GM12878 (cell line): ENCODE data around the gene AIFM3. TPM values are rescaled to one million over a fixed set of nuclear protein-coding genes. Genes with fewer than 3 reads are reported as not detected.

Experiments used
- polyA plus RNA-seq, 11 experiments: library from polyadenylated mRNA; depleted of rRNA in 4 of 11; unstranded in 6 of 11; stranded (reverse) in 5 of 11; fragments of >200 nt; fragmentation: Nextera tagmentation in 4 of 11; fragmentation: Illumina TruSeq in 1 of 11; extraction: Ambion mirVana in 4 of 11; extraction: Trizol in 1 of 11; gene quantifications; 1 replicate in 1 of 11; 2 replicates in 10 of 11; pipeline versions ENCODE4 v1.2.1 to v1.2.3, GENCODE V29; 2011 to 2016; ENCODE audit warnings: inconsistent platforms in 2 of 11, missing spikeins in 2 of 11, low read depth in 1 of 11
- total RNA-seq, 4 experiments: library from RNA; depleted of rRNA in 3 of 4; stranded (reverse); fragments of >200 nt in 3 of 4; fragmentation: Illumina TruSeq in 1 of 4; extraction: Trizol in 1 of 4; gene quantifications; 2 replicates each; pipeline versions ENCODE4 v1.2.1 to v1.2.3, GENCODE V29; 2013 to 2021

AIFM3 gene
- total and polyA plus RNA-seq, 10 of the 15 experiments (the other 5 are each of a cell fraction or from before 2014, with no cell fraction given) = 0.06 to 0.34 (median 0.21) TPM; not detected in 6

Other genes with a start within 250 kb of the AIFM3 start
Only the 7 nearest of the 9 such genes appear.
- 12.3 and 14.6 TPM in 2 replicates for gene SNAP29, start 108.2 kb upstream of the AIFM3 start, total RNA-seq (2014; rRNA removed)
- gene SNAP29, start 108.2 kb upstream of the AIFM3 start, total RNA-seq (2014; rRNA removed; fragmentation: Illumina TruSeq; extraction: Trizol) = 13.8 and 14.6 TPM in 2 replicates
- 23.2 and 23.6 TPM in 2 replicates for gene SNAP29, start 108.2 kb upstream of the AIFM3 start, total RNA-seq (2021)
- 32.2 and 36.9 TPM in 2 replicates for gene SNAP29, start 108.2 kb upstream of the AIFM3 start, polyA plus RNA-seq (2011; rRNA removed)
- 45.7 and 75.2 TPM in 2 replicates for gene SNAP29, start 108.2 kb upstream of the AIFM3 start, polyA plus RNA-seq (2014; fragmentation: Illumina TruSeq; extraction: Trizol)
- gene SNAP29, start 108.2 kb upstream of the AIFM3 start, polyA plus RNA-seq (2014; fragmentation: Nextera tagmentation; extraction: Ambion mirVana) = 1 to 10 TPM; 4.7 to 8.2 TPM
- 32.7 and 33.6 TPM in 2 replicates for gene SNAP29, start 108.2 kb upstream of the AIFM3 start, polyA plus RNA-seq (2014; rRNA removed)
- gene SNAP29, start 108.2 kb upstream of the AIFM3 start, polyA plus RNA-seq (2016; fragmentation: Nextera tagmentation; extraction: Ambion mirVana) = 10 to 100 TPM; 38.0 to 42.0 TPM
- 30.8 and 36.6 TPM in 2 replicates for gene CRKL, start 49.8 kb upstream of the AIFM3 start, total RNA-seq (2014; rRNA removed)
- gene CRKL, start 49.8 kb upstream of the AIFM3 start, total RNA-seq (2014; rRNA removed; fragmentation: Illumina TruSeq; extraction: Trizol) = 25.8 and 25.9 TPM in 2 replicates
- 57.8 and 61.2 TPM in 2 replicates for gene CRKL, start 49.8 kb upstream of the AIFM3 start, total RNA-seq (2021)
- 32.4 and 39.3 TPM in 2 replicates for gene CRKL, start 49.8 kb upstream of the AIFM3 start, polyA plus RNA-seq (2011; rRNA removed)
- 36.7 and 37.5 TPM in 2 replicates for gene CRKL, start 49.8 kb upstream of the AIFM3 start, polyA plus RNA-seq (2014; fragmentation: Illumina TruSeq; extraction: Trizol)
- 10 to 100 TPM; 12.6 to 17.1 TPM for gene CRKL, start 49.8 kb upstream of the AIFM3 start, polyA plus RNA-seq (2014; fragmentation: Nextera tagmentation; extraction: Ambion mirVana)
- 29.9 and 33.4 TPM in 2 replicates for gene CRKL, start 49.8 kb upstream of the AIFM3 start, polyA plus RNA-seq (2014; rRNA removed)
- 10 to 100 TPM; 32.4 to 33.0 TPM for gene CRKL, start 49.8 kb upstream of the AIFM3 start, polyA plus RNA-seq (2016; fragmentation: Nextera tagmentation; extraction: Ambion mirVana)
- 31.8 and 35.2 TPM in 2 replicates for gene LZTR1, start 15.0 kb downstream of the AIFM3 start, total RNA-seq (2014; rRNA removed)
- gene LZTR1, start 15.0 kb downstream of the AIFM3 start, total RNA-seq (2014; rRNA removed; fragmentation: Illumina TruSeq; extraction: Trizol) = 13.9 and 14.5 TPM in 2 replicates
- gene LZTR1, start 15.0 kb downstream of the AIFM3 start, total RNA-seq (2021) = 42.8 and 50.3 TPM in 2 replicates
- 8.7 and 17.5 TPM in 2 replicates for gene LZTR1, start 15.0 kb downstream of the AIFM3 start, polyA plus RNA-seq (2011; rRNA removed)
- gene LZTR1, start 15.0 kb downstream of the AIFM3 start, polyA plus RNA-seq (2014; fragmentation: Illumina TruSeq; extraction: Trizol) = 16.6 and 25.1 TPM in 2 replicates
- 1 to 10 TPM in 1 of 2 experiments, under 1 TPM in 1; 0.82 to 1.1 TPM for gene LZTR1, start 15.0 kb downstream of the AIFM3 start, polyA plus RNA-seq (2014; fragmentation: Nextera tagmentation; extraction: Ambion mirVana)
- 44.0 and 50.1 TPM in 2 replicates for gene LZTR1, start 15.0 kb downstream of the AIFM3 start, polyA plus RNA-seq (2014; rRNA removed)
- 10 to 100 TPM; 15.0 to 21.2 TPM for gene LZTR1, start 15.0 kb downstream of the AIFM3 start, polyA plus RNA-seq (2016; fragmentation: Nextera tagmentation; extraction: Ambion mirVana)
- 52.2 and 52.9 TPM in 2 replicates for gene THAP7, start 34.9 kb downstream of the AIFM3 start, total RNA-seq (2014; rRNA removed)
- 10.5 and 13.6 TPM in 2 replicates for gene THAP7, start 34.9 kb downstream of the AIFM3 start, total RNA-seq (2014; rRNA removed; fragmentation: Illumina TruSeq; extraction: Trizol)
- gene THAP7, start 34.9 kb downstream of the AIFM3 start, total RNA-seq (2021) = 30.5 and 35.7 TPM in 2 replicates
- gene THAP7, start 34.9 kb downstream of the AIFM3 start, polyA plus RNA-seq (2011; rRNA removed) = 8.3 and 16.9 TPM in 2 replicates
- gene THAP7, start 34.9 kb downstream of the AIFM3 start, polyA plus RNA-seq (2014; fragmentation: Illumina TruSeq; extraction: Trizol) = 3.5 and 10.5 TPM in 2 replicates
- 1 to 10 TPM in 1 of 2 experiments, under 1 TPM in 1; 0.66 to 6.9 TPM for gene THAP7, start 34.9 kb downstream of the AIFM3 start, polyA plus RNA-seq (2014; fragmentation: Nextera tagmentation; extraction: Ambion mirVana)
- gene THAP7, start 34.9 kb downstream of the AIFM3 start, polyA plus RNA-seq (2014; rRNA removed) = 52.8 and 53.4 TPM in 2 replicates
- 10 to 100 TPM; 54.4 to 58.3 TPM for gene THAP7, start 34.9 kb downstream of the AIFM3 start, polyA plus RNA-seq (2016; fragmentation: Nextera tagmentation; extraction: Ambion mirVana)
- gene P2RX6, start 47.9 kb downstream of the AIFM3 start, total RNA-seq (2014; rRNA removed) = 0.11 TPM in 1 of 2 replicates, not detected in the other
- gene P2RX6, start 47.9 kb downstream of the AIFM3 start, total RNA-seq (2014; rRNA removed; fragmentation: Illumina TruSeq; extraction: Trizol) = not detected in 2 replicates
- gene P2RX6, start 47.9 kb downstream of the AIFM3 start, total RNA-seq (2021) = 0.13 TPM in 1 of 2 replicates, not detected in the other
- gene P2RX6, start 47.9 kb downstream of the AIFM3 start, polyA plus RNA-seq (2011; rRNA removed) = 0.06 and 0.07 TPM in 2 replicates
- gene P2RX6, start 47.9 kb downstream of the AIFM3 start, polyA plus RNA-seq (2014; fragmentation: Illumina TruSeq; extraction: Trizol) = 0.03 TPM in 1 of 2 replicates, not detected in the other
- not detected for gene P2RX6, start 47.9 kb downstream of the AIFM3 start, polyA plus RNA-seq (2014; fragmentation: Nextera tagmentation; extraction: Ambion mirVana)
- not detected in 2 replicates for gene P2RX6, start 47.9 kb downstream of the AIFM3 start, polyA plus RNA-seq (2014; rRNA removed)
- under 1 TPM; 0.06 to 0.21 TPM for gene P2RX6, start 47.9 kb downstream of the AIFM3 start, polyA plus RNA-seq (2016; fragmentation: Nextera tagmentation; extraction: Ambion mirVana)
- 0.06 and 0.27 TPM in 2 replicates for gene SLC7A4, start 65.3 kb downstream of the AIFM3 start, total RNA-seq (2014; rRNA removed)
- not detected in 2 replicates for gene SLC7A4, start 65.3 kb downstream of the AIFM3 start, total RNA-seq (2014; rRNA removed; fragmentation: Illumina TruSeq; extraction: Trizol)
- gene SLC7A4, start 65.3 kb downstream of the AIFM3 start, total RNA-seq (2021) = 0.11 and 0.21 TPM in 2 replicates
- gene SLC7A4, start 65.3 kb downstream of the AIFM3 start, polyA plus RNA-seq (2011; rRNA removed) = not detected in 2 replicates
- gene SLC7A4, start 65.3 kb downstream of the AIFM3 start, polyA plus RNA-seq (2014; fragmentation: Illumina TruSeq; extraction: Trizol) = 0.07 TPM in 1 of 2 replicates, not detected in the other
- not detected for gene SLC7A4, start 65.3 kb downstream of the AIFM3 start, polyA plus RNA-seq (2014; fragmentation: Nextera tagmentation; extraction: Ambion mirVana)
- 0.11 TPM in 1 of 2 replicates, not detected in the other for gene SLC7A4, start 65.3 kb downstream of the AIFM3 start, polyA plus RNA-seq (2014; rRNA removed)
- gene SLC7A4, start 65.3 kb downstream of the AIFM3 start, polyA plus RNA-seq (2016; fragmentation: Nextera tagmentation; extraction: Ambion mirVana) = under 1 TPM in 1 of 2 experiments, not detected in 1; 0.25 TPM
- gene LRRC74B, start 78.7 kb downstream of the AIFM3 start, total RNA-seq (2014; rRNA removed) = not detected in 2 replicates
- not detected in 2 replicates for gene LRRC74B, start 78.7 kb downstream of the AIFM3 start, total RNA-seq (2014; rRNA removed; fragmentation: Illumina TruSeq; extraction: Trizol)
- gene LRRC74B, start 78.7 kb downstream of the AIFM3 start, total RNA-seq (2021) = not detected in 2 replicates
- not detected in 2 replicates for gene LRRC74B, start 78.7 kb downstream of the AIFM3 start, polyA plus RNA-seq (2011; rRNA removed)
- gene LRRC74B, start 78.7 kb downstream of the AIFM3 start, polyA plus RNA-seq (2014; fragmentation: Illumina TruSeq; extraction: Trizol) = not detected in 2 replicates
- gene LRRC74B, start 78.7 kb downstream of the AIFM3 start, polyA plus RNA-seq (2014; fragmentation: Nextera tagmentation; extraction: Ambion mirVana) = not detected
- not detected in 2 replicates for gene LRRC74B, start 78.7 kb downstream of the AIFM3 start, polyA plus RNA-seq (2014; rRNA removed)
- not detected for gene LRRC74B, start 78.7 kb downstream of the AIFM3 start, polyA plus RNA-seq (2016; fragmentation: Nextera tagmentation; extraction: Ambion mirVana)